NCI-H2196 (cell line): ENCODE measurements around the gene NAV2.
A peak's percentile ranks its signal among the peaks of the same experiment; 100 is the strongest.
"Not testable (repeated sequence)": the region's sequence is repeated elsewhere in the genome, so short reads cannot be mapped to it uniquely, and the experiment has no call there.

Source experiments
- DNase-seq: peaks from one replicate; lab custom pipeline; 2025; ENCODE audit not compliant: unreplicated experiment; lab: John Stamatoyannopoulos, UW

The NAV2 gene

DNA sequence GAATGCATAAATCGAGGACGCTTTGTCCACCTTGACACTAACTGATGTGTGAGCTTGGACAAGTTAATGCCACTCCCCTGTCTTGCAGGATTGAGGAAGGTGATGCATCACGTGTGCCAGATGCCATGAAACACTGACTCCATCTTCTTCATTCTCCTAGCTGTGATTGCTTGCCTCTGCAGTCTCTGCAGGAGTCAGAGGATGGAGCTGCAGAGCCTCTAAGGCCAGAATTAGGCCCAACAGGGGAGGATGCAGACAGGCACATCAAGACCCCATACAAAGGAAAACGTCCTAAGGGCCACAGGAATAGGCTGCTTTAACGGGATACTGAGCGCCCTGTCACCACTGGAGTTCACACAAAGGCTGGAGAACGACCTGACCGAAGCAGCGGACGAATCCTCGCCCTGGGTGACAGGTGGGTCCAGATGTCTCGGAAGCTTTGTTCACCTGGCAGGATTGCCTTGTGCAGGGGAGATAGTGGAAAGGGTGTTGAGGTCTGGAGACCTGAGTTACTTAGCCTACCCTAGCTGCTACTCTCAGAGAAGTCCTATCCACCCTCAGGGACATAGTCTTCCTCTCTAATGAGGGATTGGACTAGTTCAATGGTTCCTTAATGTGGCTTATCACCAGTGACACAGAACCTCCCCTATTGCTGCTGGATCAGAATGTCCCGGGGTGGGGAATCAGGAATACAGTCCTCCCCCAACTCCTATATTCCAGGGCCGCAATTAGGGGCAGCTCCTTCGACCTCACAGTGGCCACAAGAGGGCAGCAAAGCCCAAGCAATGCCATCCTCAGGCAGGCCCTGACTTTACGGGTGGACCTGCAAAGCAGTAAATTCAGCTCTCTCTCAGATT is 415.3 kb downstream of the NAV2 start:
- DNase-seq: peak; percentile 80

DNA sequence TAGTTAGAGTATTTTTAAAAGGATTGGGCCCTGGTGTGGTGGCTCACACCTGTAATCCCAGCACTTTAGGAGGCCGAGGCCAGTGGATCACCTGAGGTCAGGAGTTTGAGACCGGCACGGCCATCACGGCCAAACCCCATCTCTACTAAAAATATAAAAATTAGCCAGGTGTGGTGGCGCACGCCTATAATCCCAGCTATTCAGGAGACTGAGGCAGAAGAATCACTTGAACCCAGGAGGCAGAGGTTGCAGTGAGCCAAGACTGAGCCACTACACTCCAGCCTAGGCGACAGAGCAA is 415.8 kb downstream of the NAV2 start:
- DNase-seq: not testable (repeated sequence)

DNA sequence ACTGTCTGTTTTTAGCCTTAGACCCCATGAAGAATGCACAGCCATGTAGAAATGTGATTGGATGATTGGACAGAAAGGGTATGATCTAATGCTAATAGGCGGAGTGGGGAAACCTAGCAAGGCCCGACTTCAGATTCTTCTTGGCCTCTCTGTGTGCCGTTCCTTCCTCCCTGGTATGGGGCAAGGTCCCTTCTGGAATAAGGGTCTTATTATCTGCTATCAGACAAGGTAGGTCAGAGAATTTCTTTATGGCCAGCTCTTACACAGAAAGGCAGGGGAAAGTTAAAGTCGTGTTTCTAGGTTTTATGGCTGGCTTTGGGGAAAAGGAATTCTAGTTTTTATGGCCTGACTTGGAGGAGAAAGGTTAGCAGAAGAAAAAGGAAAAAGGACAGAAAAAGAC is 417.0 kb downstream of the NAV2 start:
- no peak for DNase-seq

DNA sequence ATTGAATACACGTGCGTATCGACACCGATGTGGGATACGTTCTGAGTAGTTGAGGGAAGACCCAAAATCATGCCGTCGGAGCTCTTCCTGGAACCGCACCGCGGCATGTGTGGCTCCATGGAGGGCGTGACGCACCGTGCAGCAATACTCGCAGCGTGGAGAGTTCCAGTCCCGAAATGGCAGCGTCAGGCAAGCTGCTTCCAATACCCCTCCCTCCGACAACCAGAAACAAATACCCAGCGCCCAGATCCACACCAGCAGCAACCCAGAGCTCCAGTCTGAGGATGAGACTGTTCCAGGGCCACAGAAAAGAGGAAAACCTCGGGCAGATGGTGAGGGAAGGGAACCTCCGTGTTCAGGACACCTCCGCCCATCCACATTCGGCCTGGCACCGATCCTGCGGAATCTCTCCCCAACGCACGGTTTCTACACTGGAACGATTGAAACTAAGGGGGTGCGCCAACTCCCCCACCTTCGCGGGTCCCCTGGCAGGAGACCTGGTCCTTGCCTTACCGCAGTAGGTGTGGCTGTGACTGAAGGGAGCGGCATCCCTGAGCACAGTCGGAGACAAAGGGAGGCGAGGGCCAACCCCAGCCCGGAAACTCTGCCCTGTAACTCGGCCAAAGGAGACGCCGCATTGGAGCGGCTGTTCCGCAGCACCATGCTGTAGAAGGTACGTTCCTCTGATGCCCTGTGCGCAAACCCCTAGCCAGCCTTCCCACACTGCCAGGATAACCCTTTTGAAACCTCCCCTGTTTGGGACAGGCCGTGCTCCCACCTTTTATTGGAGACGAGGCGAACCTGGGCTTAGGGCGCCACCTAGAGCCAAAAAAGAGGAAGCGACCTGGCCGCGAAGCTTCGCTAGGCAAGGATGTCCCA is 419.4 kb downstream of the NAV2 start:
- no peak for DNase-seq

DNA sequence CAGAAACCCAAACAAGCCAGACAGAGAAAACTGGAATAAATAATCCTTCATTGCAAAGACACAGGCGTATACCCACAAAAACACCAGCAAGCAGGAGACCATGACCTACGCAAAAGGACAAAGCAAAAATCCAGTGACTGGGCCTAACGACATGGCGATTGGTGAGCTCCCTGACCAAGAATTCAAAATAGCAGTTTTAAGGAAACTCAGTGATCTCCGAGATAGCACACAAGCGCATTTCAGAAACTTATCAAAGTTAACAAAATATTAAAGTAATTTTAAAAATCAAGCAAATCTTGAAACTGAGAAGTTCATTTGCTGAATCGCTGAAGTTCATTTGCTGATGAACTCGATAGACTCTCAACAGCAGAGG is 420.0 kb downstream of the NAV2 start:
- DNase-seq: no peak

DNA sequence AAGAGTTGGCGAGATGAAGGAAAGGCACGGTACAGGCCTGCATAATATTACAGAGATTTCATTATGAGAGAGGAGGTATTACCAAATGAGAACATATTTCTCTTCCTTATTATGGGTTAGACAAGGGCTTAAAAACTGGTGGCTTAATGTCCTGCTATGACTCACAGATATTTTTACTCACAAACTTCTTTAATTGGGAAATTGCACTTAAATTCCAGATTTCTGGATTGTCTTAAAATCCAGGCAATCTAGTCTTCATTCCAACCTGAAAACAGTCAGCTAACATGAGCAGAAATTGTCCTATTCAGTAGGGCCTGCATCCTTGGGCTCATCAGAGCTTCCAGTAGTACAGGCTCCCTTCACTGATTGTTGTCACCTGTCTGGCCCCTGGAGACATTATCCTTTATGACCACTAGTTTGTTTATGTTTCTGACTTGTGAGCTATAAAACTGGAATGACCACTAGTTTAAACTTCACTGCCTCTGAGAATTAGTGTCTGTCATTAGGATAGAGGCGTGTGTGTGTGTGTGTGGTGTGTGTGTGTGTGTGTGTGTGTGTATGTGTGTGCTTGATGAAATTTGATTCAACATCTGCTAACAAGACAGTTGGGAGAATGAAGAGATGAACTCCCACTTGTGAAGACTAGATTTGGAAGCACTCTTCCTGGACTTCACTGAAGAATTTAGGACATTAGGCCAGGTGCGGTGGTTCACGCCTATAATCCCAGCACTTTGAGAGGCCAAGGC is 422.5 kb downstream of the NAV2 start:
- no peak for DNase-seq

DNA sequence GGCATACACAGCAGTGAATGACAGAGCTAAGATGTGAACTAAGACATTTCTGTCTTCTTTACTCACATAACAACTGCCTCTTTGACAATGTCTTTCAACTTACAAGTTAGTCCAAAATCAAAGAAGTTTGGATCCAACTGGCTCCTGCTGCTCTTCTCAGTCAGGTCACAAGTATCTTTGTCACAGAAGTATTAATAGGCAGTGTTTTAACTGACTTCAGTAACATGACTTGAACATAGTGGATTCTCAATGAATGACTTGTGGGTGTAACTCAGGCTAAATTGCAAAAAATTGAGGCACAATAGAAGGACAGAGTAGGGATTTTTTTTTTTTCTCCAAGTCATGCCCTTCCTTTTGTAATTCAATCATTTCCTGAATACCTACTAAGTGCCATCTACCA is 425.0 kb downstream of the NAV2 start:
- DNase-seq: no peak

DNA sequence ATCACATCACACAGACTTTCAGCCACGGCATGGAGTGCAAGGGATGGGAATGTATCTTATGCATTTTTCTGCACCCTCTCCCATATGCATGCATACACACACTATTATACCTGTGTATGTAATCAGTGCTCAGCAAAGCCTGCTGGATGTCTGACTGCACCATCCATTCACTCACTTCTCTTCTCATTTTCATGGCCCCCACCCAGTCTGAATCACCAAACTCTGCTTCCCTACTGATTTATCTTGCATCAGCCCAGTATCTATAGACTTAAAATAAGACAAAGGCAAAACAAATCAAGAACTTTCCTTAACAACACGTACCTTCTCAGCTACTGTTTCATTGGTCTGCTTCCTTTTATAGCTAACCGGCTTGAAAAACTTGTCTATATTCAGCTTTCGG is 426.1 kb downstream of the NAV2 start:
- DNase-seq: no peak

DNA sequence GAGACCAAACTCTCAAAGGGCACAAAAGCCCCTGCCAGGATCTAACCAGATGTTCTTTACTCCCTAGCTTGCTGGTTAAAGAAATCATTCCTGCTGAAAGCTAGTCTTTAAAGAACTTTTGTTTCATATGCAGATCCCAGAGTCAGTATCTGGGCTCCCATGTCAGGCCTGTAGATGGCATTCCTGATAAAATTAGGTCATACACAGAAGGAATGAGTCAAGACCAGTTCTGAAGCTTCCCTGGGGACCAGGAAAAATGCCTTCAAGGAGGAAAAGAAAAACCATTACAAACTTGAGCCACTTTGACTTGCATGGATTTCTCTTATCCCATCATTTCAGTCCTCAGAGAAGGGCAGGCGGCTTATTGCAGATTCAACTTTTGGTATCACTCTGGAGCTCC is 441.7 kb downstream of the NAV2 start:
- no peak for DNase-seq

DNA sequence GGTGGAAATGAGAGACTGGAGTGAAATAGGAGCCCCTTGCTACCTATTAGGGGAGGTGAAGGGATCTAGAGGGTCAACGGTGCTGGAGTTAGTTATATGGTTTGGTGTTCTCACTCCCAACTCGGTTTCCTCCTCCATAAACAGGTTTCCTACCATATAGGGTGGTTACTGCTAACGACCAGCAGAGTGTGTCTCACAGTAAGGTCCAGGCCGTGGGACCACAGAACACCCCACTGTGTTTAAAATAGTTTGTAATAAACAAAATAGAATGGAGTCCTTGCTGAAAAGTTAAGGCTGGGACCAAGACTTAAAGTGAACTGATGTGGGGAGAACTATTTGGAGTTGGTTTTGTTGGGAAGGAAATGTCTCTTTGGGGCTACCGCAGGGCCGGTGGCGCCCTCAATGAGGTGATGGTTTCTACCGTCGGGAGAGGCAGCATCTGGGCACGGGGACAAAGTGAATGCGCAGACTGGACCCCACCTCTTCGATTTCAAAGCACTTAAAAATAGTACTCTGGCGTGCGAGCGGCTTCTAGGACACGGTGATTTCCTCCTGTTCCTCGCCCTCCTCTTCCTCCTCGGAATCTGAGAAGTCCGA is 443.1 kb downstream of the NAV2 start:
- DNase-seq: no peak

DNA sequence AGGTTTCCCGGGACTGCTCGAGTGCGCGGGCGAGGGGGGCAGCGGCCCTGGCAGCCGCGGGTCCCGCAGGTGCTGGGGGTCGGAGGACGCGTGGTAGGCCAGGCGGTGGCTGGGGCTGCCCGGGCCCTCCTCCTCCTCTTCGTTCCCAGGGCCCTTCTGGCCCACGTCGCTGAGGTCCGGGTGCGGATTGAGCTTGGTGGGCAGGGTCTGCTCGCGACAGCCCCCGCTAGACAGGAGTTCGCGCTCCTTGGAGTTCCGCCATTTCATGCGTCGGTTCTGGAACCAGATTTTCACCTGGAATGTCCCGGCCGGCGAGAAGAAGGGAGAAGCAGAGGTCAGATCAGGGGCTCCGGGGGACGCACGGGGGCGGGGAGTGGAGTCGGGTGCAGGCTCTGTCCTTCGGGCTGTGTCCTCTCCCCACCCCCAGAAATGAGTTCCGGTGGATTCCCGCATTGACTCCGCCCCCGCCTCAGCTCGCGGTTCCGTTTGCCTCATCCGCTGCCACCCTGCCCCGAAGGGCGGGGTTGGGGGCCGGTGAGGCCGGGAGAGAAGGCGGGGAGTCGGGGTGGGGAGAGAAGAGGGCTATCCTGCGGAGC is 443.7 kb downstream of the NAV2 start:
- peak; percentile 81 for DNase-seq

DNA sequence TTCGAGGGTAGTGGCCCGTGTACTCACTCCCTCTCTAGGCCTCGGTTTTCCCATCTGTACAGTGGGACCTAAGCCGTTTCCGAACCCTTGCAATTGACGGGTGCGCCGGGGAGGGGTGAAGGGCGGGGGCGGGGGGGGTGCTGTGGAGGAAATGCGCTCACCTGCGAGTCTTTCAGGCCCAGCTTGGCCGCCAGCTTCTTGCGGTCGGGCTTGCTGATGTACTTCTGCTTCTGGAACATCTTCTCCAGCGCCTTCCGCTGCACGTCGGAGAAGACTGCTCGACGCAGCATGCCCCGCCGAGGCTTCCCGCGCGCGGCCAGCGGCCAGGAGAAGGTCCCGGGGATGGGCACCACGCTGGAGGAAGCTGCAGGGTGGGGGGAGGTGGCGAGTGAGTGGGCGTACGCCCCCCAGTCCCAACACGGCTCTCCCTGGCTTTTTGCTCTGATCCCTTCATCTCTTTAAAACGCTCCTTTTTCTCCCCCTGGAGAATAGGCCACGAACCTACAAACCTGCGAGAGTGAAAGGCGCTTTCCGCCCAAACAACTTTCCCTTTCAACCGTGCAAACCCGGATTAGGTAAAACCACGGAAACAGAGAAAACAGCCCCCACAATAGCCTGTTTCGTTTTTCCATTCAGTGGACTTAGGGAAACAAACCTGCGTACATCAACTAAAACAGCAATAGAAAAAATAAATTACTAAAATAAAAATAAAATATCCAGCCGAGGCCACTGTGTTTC is 444.4 kb downstream of the NAV2 start:
- no peak for DNase-seq

DNA sequence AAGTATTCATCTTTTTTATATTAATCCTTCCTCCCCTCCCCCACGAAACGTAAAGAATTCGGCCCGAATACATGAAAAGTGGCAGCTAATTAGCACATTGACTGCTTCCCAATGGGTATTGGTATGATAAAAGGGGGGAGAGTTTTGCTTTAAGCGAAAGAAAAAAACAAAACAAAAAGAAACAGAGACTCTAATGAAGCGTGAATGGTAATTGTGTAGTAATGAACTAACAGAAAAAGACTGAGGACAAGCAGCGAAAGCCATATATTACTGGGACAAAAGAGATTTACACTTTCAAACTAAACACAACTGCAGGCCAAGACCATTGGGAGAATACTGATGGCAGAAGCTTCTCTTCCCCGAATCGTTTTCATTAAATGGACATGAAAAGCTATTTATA is 445.1 kb downstream of the NAV2 start:
- DNase-seq: no peak

DNA sequence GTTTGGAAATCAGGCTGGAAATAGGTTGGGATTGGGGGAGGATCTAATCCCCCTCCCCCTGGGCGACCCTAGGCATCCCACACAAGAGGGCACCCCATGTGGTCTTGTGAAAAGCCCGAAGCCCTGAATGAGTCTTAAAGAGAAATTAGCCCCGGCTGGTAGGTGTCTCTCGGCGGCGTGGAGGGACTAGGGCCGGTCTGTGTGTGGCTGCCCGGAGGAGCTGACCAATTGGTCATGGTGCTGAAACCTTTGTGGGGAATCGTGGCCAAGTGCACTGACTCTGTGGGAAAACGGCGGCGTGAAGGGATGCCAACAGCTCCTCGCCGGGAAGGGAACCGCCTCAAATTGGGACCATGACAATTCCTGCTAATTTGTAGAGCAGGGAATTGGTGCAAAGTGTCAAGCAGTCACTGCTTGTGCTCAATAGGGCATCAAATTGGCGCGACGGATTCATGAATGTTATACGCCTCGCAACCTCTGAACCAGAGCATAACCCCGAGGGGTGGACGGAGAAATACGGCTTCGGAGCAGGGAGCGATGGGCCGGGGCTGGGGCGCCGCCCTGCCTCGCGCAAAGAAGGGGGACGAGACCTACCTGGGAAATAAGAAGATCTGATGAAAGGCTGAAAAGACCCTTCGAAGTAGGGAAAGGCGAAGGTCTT is 446.1 kb downstream of the NAV2 start:
- DNase-seq: no peak

DNA sequence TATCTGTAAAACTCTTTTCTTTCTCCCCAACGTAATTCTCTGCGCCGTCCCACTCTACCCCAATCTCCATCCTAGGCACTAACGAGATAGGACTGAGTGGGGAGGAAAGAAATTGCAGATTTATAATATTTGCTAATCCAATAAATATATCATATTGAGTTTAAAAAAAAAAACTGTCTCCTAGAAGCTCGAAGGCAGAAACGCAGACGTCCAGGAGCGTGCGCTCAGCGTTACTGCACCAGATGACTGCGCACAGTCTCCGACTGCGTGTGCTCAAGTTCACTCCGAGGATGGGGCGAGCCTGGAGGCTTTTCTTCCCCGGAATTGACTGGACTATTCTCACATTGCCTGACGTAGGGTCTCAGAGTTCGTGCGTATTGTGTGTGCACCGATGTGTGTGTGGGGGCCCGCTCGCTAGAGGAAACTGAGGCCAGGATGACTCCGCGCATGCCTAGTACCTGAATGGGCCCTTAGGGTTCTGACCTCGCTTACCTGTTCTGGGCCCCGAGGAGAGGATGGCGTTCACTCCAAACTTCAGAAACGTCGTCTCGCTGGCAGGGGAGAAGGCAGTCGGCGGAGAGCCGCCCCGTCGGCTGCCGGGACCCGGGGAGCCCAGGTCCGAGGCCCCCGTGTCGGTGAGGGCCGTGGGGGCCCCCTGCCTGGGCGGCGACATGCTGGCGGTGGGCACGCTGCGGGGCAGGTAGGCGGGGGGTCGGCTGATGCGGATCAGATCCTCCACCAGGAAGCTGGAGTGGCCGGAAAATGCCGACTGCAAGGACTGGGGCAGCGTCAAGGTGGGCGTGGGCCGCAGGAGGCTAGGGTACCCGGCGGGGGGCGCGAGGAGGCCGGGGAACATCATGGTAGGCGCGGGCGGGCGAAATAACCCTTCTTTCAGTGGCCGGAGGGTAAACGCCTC is 447.1 kb downstream of the NAV2 start:
- DNase-seq: no peak

DNA sequence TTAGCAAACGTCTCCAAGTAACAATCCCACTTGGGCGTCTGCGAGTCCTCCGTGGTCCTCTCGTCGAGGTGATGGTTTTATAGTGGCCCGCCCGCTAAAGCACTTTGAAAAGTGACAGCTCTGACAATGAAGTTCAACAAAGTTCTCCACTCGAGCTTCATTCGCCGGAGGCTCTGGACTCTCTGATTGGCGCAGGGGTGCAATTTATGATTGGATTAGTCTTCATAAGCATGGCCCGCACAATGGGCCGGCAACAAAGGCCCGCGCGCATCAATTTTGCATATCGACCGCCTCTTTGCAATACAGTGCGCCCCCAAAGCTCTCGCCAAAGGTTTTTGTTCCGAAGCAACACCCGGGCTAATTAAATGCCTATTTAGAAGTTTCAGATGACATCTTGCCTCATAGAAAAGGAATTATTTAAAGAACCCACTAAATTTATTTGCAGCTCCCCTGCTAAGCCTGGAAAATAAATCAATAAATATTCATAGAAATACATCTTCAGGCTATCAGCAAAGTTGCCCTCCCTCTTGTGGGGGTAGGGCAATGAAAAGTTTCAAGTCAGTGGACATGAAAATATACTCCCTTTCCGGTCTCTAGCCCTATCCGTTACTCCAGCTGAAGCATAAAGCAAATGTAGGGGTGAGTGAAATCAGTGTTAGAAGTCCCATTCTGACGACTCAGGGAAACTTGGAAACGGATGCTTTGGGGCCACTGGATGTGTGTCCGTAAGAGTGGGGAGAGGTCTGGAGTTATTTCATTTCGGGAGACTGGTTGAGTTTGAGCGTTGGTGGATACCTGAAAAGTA is 448.0 kb downstream of the NAV2 start, which contains the start of gene DBX1:
DBX1 (minus strand) TSS at position 51 of the 805 bp plus-strand sequence. CDS start 151 bp downstream, outside the sequence.
- DNase-seq: no peak

DNA sequence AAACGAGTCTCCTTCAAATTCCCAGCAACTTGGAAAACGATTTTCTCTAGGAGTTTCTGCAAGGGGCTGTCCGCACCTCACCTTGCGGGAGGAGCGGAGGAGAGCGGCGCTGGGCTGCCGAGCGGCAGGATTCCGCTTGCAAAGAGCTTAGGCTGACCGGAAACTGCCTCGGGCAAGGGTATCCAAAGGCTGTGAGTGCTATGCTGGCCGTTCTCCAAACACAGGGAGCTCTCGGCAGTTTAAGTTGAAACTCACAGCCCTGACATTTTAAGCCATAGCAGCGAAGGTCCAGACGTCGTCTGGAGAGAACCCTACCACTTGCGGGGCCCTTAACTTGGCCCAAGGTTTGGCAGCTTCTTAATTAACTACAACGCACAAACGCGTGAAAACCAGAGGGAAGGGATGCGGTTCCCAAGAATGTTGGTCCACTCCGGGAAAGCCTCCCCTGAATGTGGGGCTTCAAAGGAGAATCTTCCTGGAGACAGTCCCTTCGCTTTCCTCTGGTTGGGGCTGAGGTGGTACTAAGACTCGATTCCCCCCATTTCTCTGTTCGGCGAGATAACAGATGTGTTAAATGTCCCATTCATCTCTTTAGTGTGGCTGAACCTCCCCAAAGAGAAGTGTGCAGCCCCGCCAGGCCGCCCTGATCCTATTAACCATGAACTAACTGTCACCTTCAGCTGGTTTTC is 448.7 kb downstream of the NAV2 start:
- DNase-seq: no peak
